Transverse colon (tissue), 4 donors: ENCODE measurements around the gene STEAP3. TPM values are rescaled to one million over a fixed set of nuclear protein-coding genes. Genes with fewer than 3 reads are reported as not detected.
A peak's percentile ranks its signal among the peaks of the same experiment; 100 is the strongest.

Experiments
- DNase-seq: peaks from one replicate; pipeline ENCODE4 v3.0.0-alpha.2; 2019
- H3K27ac ChIP-seq, 4 donors: fragments of 200-600 bp; sonication (generic); 2 replicates each; pipeline ENCODE4 v1.5.1; 2016 to 2018; ENCODE audit warnings: inconsistent platforms in 4 of 4
- H3K27me3 ChIP-seq: fragments of 200-600 bp; sonication (generic); 2 replicates; pipeline ENCODE4 v1.5.1; 2017; ENCODE audit warnings: inconsistent platforms
- H3K36me3 ChIP-seq, 4 donors: fragments of 200-600 bp; sonication (generic); 2 replicates each; pipeline ENCODE4 v1.5.1; 2017 to 2019; ENCODE audit warnings: inconsistent platforms in 4 of 4
- H3K4me1 ChIP-seq, 4 donors: fragments of 200-600 bp; sonication (generic); 2 replicates each; pipeline ENCODE4 v1.5.1; 2017 to 2020; ENCODE audit warnings: inconsistent platforms in 4 of 4
- H3K4me3 ChIP-seq, 4 donors: fragments of 200-600 bp; sonication (generic); 1 replicate in 1 of 4; 2 replicates in 3 of 4; pipeline versions ENCODE4 v1.5.1 to v1.6.1; 2017 to 2019; ENCODE audit warnings: inconsistent platforms in 4 of 4
- H3K9me3 ChIP-seq, 2 donors: fragments of 200-600 bp; sonication (generic); 2 replicates each; pipeline ENCODE4 v1.5.1; 2017 to 2019; ENCODE audit warnings: inconsistent platforms in 2 of 2
- EP300 ChIP-seq: sonication (generic); formaldehyde crosslinking; IDR thresholded peaks from one replicate; pipeline ENCODE4 v1.6.1; 2017; ENCODE audit warnings: antibody characterized with exemption, low read depth
- POLR2A ChIP-seq: fragments of 450-650 bp; IDR thresholded peaks from one replicate; pipeline ENCODE4 v1.6.1; 2016; ENCODE audit warnings: antibody characterized with exemption, mild to moderate bottlenecking, moderate library complexity
- POLR2AphosphoS5 ChIP-seq, 3 donors: sonication (generic); formaldehyde crosslinking; IDR thresholded peaks; one replicate each; pipeline ENCODE4 v1.6.1; 2016; ENCODE audit warnings: antibody characterized with exemption in 3 of 3
- WGBS, 2 donors: methylation state at CpG; one replicate each; pipeline ENCODE4 v1.1.5; 2018; ENCODE audit warnings: low coverage in 1 of 2; 5-methylcytosine and 5-hydroxymethylcytosine counted together
- in situ Hi-C, 4 donors: fragments of 200-750 bp; cut with MboI; loops; one replicate each; pipeline versions ENCODE4 v1.15.0 to v1.15.1; 2017; ENCODE audit warnings: low sequenced_read_pairs in 3 of 4, low pct_ligation_motif_present in 1 of 4, low pct_unique_long_range_greater_than_20kb in 1 of 4
- intact Hi-C: fragments of 100-400 bp; cut with DNase I; formaldehyde crosslinking; loops from one replicate; pipeline ENCODE4 v1.15.1; 2023; ENCODE audit warnings: low total_unique reads
- total RNA-seq, 4 donors: library from RNA; depleted of rRNA; stranded (reverse); fragments of >200 nt; gene quantifications; one replicate each; pipeline ENCODE4 v1.1.0, GENCODE V29; 2016
- TF ChIP-seq, protein P1 (sequence below), 5 experiments: fragments of 200-600 bp in 3 of 5; fragments of 450-650 bp in 2 of 5; sonication (generic) in 3 of 5; IDR thresholded peaks; 1 replicate in 2 of 5; 2 replicates in 3 of 5; pipeline ENCODE4 v1.5.1; 2016 to 2017; ENCODE audit warnings: antibody characterized with exemption in 5 of 5, inconsistent platforms in 3 of 5, mild to moderate bottlenecking in 2 of 5, moderate library complexity in 1 of 5

Gene STEAP3
- total RNA-seq, 4 donors from 2014 or later: 23.3 to 54.3 (median 37.6) TPM

DNA sequence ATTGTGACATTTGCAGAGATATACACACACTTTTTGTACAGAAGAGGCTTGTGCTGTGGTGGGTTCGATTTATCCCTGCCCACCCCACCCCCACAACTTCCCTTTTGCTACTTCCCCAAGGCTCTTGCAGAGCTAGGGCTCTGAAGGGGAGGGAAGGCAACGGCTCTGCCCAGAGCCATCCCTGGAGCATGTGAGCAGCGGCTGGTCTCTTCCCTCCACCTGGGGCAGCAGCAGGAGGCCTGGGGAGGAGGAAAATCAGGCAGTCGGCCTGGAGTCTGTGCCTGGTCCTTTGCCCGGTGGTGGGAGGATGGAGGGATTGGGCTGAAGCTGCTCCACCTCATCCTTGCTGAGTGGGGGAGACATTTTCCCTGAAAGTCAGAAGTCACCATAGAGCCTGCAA, 40.0 kb downstream of the STEAP3 start:
- Histone ChIP-seq H3K4me1 (no peaks in the 10 kb centered on the region), H3K36me3 (no peaks in the 10 kb centered on the region), H3K9me3 (no peaks in the 10 kb centered on the region), H3K27ac (no peak overlapping the region), H3K27me3 (no peaks in the 10 kb centered on the region), H3K4me3 (no peak overlapping the region)
- in situ Hi-C loops: no loop called here
- TF ChIP-seq, protein P1, sequence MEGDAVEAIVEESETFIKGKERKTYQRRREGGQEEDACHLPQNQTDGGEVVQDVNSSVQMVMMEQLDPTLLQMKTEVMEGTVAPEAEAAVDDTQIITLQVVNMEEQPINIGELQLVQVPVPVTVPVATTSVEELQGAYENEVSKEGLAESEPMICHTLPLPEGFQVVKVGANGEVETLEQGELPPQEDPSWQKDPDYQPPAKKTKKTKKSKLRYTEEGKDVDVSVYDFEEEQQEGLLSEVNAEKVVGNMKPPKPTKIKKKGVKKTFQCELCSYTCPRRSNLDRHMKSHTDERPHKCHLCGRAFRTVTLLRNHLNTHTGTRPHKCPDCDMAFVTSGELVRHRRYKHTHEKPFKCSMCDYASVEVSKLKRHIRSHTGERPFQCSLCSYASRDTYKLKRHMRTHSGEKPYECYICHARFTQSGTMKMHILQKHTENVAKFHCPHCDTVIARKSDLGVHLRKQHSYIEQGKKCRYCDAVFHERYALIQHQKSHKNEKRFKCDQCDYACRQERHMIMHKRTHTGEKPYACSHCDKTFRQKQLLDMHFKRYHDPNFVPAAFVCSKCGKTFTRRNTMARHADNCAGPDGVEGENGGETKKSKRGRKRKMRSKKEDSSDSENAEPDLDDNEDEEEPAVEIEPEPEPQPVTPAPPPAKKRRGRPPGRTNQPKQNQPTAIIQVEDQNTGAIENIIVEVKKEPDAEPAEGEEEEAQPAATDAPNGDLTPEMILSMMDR (IDR thresholded peaks at IDR 0.05): no peak
- TF ChIP-seq POLR2AphosphoS5 (IDR thresholded peaks at IDR 0.05) (no peak), POLR2A (no peak), EP300 (no peak)
- no peak for DNase-seq
- 65% methylated on average over 5 of the region's 5 CpGs; no CpG with 5 or more reads in 1 of the 2 donors for WGBS, 2 donors
- intact Hi-C loops: no loop called here

DNA sequence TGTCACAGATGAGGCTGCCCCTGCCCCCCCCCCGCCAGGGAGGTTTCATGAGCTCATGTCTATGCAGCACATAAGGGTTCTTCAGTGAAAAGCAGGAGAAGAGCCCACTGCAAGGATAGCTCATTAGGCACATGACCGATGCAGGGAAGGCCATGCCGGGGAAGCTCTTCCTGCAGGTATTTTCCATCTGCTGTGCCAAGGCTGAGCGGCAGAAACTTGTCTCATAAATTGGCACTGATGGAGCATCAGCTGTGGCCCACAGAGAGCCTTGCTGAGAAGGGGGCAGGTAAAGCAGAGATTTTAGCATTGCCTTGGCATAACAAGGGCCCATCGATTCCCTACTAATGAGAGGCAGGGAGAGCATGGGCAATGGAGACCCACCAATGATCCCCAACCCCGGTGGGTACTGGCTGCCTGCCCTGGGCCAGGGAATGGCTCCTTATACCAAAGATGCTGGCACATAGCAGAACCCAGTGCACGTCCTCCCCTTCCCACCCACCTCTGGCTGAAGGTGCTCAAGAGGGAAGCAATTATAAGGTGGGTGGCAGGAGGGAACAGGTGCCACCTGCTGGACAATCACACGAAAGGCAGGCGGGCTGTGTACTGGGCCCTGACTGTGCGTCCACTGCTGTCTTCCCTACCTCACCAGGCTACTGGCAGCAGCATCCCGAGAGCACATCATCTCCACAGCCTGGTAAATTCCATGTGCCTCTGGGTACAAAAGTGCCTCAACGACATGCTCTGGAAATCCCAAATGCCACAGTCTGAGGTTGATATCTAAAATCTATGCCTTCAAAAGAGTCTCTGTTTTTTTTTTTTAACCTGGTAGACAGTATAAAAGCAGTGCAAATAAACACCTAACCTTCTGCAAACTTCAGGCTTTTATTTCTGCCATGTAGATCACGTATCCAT, 41.4 kb downstream of the STEAP3 start:
- peak; percentile 50 for DNase-seq
- intact Hi-C loops: no loop called here
- no peaks in the 10 kb centered on the region for H3K9me3 ChIP-seq
- WGBS, 2 donors: 50 to 52% methylated on average over 1 to 12 of the region's 13 CpGs
- no peak overlapping the region for H3K4me3 ChIP-seq
- H3K4me1 ChIP-seq: peaks cover 0 to 7% (median 2%) of the 10 kb centered on the region in 4 donors
- no peak overlapping the region for H3K27ac ChIP-seq
- H3K36me3 ChIP-seq: no peaks in the 10 kb centered on the region
- no peaks in the 10 kb centered on the region for H3K27me3 ChIP-seq
- TF ChIP-seq, protein P1 (IDR thresholded peaks at IDR 0.05): peak; percentile 56 to 82 (median 70)
- no peak for TF ChIP-seq EP300
- no peak for TF ChIP-seq POLR2A
- in situ Hi-C loops: no loop called here

DNA sequence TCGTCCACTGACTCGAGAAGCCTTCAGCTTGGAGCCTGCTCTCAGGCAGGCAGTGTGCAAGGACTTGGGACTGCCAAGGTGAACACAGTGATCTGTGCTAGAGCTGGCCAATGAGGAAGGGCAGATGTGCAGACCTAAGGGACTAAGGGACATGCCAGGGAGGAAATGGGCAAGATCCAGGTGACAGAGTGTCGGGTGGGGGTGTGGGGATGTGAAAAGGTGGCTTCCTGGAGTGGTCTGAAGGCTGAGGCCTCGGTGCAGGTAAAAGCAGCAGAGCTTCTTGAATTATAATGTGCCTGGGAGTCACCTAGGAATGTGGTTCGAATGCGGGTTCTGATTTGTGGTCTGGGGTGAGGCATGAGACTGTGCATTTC, 42.0 kb downstream of the STEAP3 start:
- no peaks in the 10 kb centered on the region for H3K9me3 ChIP-seq
- in situ Hi-C loops: no loop called here
- intact Hi-C loops: no loop called here

DNA sequence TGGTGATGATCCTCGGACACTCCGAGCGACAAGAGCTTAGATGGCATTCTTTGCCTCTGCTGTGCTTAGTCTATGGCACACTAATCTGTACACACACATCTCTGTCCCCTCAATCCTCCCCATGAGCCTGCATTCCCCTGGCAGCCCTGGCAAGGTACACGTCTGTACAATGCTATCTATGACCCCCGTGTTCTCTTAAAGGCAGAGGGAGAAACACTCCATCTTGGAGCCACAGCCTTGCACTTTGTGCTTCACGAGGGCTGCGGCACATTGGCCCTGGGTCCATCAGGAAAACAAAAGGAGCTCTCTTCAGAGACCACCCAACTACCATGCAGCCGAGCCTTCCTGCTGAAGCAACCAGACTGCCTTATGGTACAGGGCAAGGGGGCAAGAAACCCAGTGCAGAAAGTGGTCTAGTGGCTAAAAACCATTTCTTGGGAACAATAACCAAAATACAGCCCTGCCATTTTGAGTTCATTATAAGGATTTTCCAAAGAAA, 42.5 kb downstream of the STEAP3 start:
- Histone ChIP-seq H3K36me3 (no peaks in the 10 kb centered on the region), H3K9me3 (no peaks in the 10 kb centered on the region), H3K4me3 (no peak overlapping the region), H3K27me3 (no peaks in the 10 kb centered on the region), H3K4me1 (peaks cover 0 to 7% (median 2%) of the 10 kb centered on the region in 4 donors), H3K27ac (no peak overlapping the region)
- no peak for DNase-seq
- TF ChIP-seq POLR2AphosphoS5 (IDR thresholded peaks at IDR 0.05) (no peak), EP300 (no peak), POLR2A (no peak)
- 88 to 100% methylated on average over 4 to 8 of the region's 8 CpGs for WGBS, 2 donors
- in situ Hi-C loops: no loop called here
- intact Hi-C loops: no loop called here

More for the DNA sequence above, 42.0 kb downstream of the STEAP3 start:
- Histone ChIP-seq H3K27me3 (no peaks in the 10 kb centered on the region), H3K4me3 (no peak overlapping the region), H3K36me3 (no peaks in the 10 kb centered on the region), H3K27ac (no peak overlapping the region), H3K4me1 (peaks cover 0 to 7% (median 2%) of the 10 kb centered on the region in 4 donors)
- TF ChIP-seq POLR2AphosphoS5 (IDR thresholded peaks at IDR 0.05) (no peak), POLR2A (no peak), EP300 (no peak)
- TF ChIP-seq, protein P1 (IDR thresholded peaks at IDR 0.05): no peak
- WGBS, 2 donors: 85 to 92% methylated on average over 2 to 6 of the region's 6 CpGs
- no peak for DNase-seq
